Glomerular visceral epithelial cell (primary cell): ENCODE results near the gene TMEM163.
"Not testable (repeated sequence)": the region's sequence is repeated elsewhere in the genome, so short reads cannot be mapped to it uniquely, and the experiment has no call there.

Source experiments
- DNase-seq: peaks from one replicate; pipeline ENCODE4 v3.0.0-alpha.2; 2016; ENCODE audit errors: extremely low spot score

TMEM163 gene

GRCh38 chr2:134621939-134622705 lies 96.7 kb downstream of the TMEM163 start:
- DNase-seq, result no peak

DNA sequence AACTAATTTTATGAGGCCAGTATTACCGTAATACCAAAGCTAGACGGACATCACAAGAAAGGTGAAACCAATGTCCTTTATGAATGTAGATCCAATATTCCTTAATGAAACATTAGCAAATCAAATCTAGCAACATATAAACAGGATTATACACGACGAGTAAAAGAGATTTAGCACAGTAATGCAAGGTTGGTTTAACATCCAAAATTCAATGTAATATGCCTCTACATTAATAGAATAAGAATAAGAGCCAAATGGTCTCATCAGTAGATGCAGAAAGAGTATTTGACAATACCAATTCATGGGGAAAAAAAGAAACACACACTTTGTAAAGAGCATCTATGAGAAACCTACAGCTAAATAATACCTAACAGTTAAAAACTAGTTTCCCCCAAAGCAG lies 99.5 kb downstream of the TMEM163 start:
- DNase-seq, result no peak

DNA sequence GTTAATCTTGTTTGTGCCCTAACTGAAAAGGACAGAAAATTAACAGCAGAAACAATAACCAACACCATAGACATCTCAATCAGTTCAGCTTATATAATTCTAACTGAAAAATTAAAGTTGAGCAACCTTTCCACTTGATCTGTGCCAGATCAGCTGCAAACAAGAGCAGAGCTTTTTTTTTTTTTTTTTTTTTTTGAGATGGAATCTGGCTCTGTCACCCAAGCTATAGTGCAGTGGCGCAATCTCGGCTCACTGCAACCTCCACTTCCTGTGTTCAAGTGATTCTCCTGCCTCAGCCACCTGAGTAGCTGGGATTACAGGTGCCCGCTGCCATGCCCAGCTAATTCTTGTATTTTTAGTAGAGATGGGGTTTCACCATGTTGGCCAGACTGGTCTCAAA lies 103.3 kb downstream of the TMEM163 start:
- not testable (repeated sequence) for DNase-seq

GRCh38 chr2:134611316-134611715 lies 107.5 kb downstream of the TMEM163 start:
- DNase-seq, result no peak

DNA sequence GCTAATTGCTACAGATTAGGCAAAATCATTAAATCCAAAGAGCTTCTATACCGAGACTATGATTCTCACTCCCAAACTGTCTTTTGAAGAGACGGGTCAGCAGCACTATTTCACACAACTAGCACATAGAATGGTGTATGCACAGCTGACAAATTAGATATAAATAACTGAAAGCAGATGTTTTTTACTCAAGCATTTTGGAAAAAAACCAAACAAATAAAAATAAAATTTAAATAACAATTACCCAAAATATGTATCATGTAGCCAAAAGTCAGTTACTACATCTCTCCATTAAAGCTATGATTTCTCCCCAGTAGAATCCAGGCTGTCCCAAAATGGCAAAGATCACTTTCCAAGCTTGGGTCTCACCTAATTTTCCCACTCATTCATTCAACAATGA lies 107.9 kb downstream of the TMEM163 start:
- DNase-seq, result no peak

DNA sequence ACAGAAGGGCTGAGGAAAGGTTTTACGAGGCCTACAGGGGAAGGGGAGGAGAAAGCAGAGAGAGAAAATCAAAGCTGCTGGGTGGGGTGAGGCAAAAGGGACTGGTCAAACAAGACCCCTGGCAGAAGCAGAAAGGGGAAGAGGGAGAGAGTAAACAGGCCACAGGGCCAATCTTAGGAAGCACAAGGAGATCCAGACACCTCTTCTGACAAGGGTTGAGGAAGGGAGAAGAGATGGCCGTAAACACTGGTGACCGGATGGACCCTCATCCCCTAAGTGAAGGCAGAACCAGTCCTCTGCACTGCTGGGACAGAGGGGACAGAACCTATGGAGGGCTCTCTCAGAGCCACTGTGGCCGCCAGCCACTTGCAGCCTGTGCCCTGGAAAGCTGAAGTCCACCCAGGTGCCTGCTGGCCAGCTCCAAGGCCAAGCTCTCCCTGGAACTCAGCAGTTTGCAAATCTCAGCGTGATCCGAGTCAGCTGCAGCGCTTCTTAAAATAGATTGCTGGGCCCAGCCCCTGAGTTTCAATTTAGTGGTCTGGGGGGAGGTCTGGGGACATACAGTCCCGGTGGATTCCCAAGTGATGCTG lies 108.8 kb downstream of the TMEM163 start:
- no peak for DNase-seq

DNA sequence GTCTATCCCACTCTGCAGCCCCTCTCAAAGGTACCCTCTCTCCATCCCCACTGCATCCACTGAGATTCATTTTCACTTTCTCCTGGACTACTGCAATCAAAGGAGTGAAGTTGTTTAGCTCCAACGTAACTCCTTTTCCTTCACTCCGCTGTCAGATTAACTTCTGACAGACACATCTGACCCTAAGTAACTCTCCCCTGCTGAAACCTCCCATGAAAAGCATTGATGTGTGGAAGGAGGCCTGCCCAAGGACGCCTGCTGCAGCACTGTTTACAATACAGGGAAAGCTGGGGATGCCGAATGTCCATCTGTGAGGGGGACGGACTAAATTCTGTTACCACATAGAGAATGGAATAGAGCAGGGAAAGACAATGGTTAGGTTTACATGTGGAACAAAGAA lies 114.8 kb downstream of the TMEM163 start:
- DNase-seq, result no peak

DNA sequence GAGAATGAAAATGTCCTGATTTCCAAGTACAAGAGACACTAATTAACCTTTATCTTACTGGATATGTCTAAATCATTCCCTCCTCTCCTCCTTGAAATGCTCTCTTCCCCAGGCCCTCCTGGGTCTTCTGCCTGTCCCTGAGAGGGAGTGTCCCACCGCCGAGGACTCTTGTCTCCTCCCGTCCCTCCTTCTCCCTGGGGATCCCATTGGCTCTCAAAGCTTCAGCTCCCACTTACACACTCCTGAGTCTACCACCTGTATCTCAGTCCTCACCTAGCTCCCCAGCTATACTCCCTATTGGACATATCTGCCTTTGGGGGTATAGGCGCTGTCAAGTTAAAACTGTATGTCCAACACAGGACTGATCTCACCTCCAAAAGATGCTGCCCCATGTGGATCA lies 116.1 kb downstream of the TMEM163 start:
- no peak for DNase-seq

- no peak for DNase-seq
These were observed 117.5 kb downstream of the TMEM163 start for GRCh38 chr2:134601264-134601663.

GRCh38 chr2:134600208-134600607 lies 118.6 kb downstream of the TMEM163 start:
- no peak for DNase-seq

DNA sequence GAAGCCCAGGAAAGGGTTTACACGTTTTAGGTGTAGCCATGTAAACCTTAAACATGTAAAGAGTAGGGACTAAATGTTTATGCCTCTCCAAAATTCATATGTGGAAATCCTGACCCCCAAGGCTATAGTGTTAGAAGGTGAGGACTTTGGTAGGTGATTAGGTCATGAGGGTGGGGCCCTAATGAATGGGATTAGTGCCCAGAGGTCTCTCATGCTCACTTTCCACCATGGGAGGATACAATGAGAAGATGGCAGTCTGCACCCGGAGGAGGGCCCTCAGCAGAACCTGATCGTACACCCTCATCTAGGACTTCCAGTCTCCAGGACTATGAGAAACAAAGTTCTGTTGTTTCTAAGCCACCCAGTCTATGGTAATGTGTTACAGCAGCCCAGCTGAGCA lies 119.6 kb downstream of the TMEM163 start:
- no peak for DNase-seq

DNA sequence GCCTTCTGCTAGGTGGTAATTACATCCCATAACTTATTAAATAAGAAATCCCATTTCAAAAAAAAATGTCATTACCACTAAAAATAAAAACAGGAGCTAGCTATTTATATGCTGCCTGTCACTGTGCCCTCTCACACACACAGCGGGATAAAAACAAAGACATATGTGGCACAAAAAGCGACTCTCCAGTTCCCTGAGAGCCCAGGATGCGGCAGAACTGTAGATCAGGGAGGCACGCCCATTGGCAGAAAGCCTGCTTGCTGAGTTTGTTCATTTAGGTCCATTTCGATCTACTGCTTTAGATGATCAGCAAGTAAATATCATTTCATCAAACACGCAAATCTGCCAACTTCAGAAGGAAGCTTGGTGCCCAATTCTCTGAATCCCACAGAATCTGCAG lies 124.4 kb downstream of the TMEM163 start:
- no peak for DNase-seq

GRCh38 chr2:134593519-134593918 lies 125.3 kb downstream of the TMEM163 start:
- no peak for DNase-seq

GRCh38 chr2:134592377-134592776 lies 126.4 kb downstream of the TMEM163 start:
- DNase-seq, result no peak

- DNase-seq, result no peak
These were observed 127.3 kb downstream of the TMEM163 start for GRCh38 chr2:134591526-134591925.

- no peak for DNase-seq
These were observed 128.1 kb downstream of the TMEM163 start for GRCh38 chr2:134590679-134591078.

DNA sequence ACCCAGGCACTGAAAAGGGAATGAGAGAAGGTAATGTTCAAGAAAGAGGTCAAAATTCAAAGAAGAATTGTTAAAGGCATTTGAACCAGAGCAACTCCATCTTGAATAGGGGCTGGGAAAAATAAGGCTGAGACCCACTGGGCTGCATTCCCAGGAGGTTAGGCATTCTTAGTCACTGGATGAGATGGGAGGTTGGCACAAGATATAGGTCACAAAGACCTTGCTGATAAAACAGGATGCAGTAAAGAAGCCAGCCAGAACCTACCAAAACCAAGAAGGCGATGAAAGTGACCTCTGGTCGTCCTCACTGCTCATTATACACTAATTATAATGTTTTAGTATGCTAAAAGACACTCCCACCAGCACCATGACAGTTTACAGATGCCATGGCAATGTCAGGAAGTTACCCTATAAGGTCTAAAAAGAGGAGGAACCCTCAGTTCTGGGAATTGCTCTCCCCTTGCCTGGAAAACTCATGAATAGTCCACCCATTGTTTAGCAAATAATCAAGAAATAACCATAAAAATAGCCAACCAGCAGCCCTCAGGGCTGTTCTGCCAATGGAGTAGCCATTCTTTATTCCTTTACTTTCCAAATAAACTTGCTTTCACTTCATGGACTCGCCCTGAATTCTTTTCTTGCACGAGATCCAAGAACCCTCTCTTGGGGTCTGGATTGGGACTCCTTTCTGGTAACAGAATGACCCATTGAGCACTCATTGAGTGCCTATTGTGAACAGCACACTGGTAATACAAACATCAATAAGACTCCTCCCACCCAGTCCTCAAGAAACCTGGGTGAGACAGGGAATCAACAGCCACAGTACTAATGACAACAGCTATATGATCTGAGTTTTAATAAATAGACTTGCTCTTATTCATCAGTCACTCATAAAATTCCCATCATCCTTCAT lies 129.4 kb downstream of the TMEM163 start:
- not testable (repeated sequence) for DNase-seq

GRCh38 chr2:134588556-134588955 lies 130.2 kb downstream of the TMEM163 start:
- no peak for DNase-seq

DNA sequence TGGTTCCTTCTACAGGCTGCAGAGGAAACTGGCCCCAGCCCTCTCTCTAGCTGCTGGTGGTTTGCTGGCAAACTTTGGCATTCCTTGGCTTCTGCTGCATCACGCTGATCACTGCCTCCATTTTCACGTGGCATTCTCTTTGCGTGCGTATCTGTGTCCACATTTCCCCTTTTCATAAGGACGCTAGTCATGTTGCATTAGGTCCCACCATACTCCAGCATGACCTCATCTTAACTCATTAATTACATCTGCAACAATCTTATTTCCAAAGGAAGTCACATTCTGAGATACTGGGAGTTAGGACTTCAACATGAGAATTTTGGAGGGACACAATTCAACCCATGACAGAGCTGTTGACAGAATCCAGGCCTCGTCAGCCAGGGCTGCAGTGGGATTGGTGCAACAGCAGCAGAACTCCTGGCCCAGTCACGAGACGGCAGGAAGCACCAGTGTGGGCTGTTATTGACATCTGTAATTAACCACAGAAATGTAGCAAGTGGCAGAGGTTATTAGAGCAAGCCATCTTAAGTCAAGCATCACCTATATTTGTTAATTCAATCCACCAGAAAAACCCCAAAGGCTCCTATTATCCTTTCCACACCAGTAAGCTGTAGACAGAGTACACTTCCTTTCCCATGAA lies 132.4 kb downstream of the TMEM163 start:
- DNase-seq, result no peak

GRCh38 chr2:134583997-134584520 lies 134.7 kb downstream of the TMEM163 start:
- DNase-seq, result no peak

DNA sequence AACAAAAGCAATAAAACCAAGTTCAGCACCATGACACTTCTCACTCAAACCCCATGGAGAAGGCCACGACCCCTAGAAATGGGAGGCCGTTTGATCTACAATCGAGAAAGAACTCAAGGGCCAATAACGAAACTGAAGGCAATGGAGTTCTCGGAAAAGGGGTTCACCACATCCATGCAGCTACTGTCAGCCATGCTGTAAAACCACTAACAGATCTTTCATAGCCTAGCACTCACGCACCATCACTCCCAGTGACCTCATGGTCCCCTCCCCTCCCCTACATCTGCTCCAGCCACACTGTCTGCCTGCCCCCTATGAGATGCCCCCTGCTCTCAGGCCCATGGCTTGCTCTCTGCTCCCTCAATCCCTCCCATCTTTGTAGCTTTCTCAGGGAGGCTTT lies 135.3 kb downstream of the TMEM163 start:
- DNase-seq, result no peak

GRCh38 chr2:134582547-134582899 lies 136.3 kb downstream of the TMEM163 start:
- DNase-seq, result no peak
